Measurements from ENCODE around the gene KDM7A. TPM values are rescaled to one million over a fixed set of nuclear protein-coding genes. Genes with fewer than 3 reads are reported as not detected.

The KDM7A gene
- total and polyA plus RNA-seq, 2 of the 4 experiments (the other 2 are of a cell fraction), result 1.5 to 2.3 TPM

- no peak overlapping the region for H3K27ac ChIP-seq (ENCODE audit: insufficient read depth, low read length)
- ATAC-seq (ENCODE audit: low read depth), result no peak
- DNase-seq, result no peak
- H3K4me2 ChIP-seq (ENCODE audit: low read depth, low read length), result no peak overlapping the region
- H3K14ac ChIP-seq (replicated peaks; ENCODE audit: low read depth, low read length), result no peak overlapping the region
- H3K9ac ChIP-seq (ENCODE audit: low read depth, low read length), result no peak overlapping the region
- H3K36me3 ChIP-seq (ENCODE audit: control insufficient read depth, insufficient read depth, low read length), result peaks cover 4% of the 10 kb centered on the region
- H3K9me3 ChIP-seq (ENCODE audit: control insufficient read depth, insufficient read depth, low read length), result no peaks in the 10 kb centered on the region
- no peak overlapping the region for H2BK20ac ChIP-seq (ENCODE audit: low read depth, low read length)
- WGBS, 2 experiments (ENCODE audit: extremely low coverage in 2 of 2, insufficient read length in 1 of 2), result 80% methylated on average over 1 of the region's 6 CpGs; no CpG with 5 or more reads in 1 of the 2 experiments
- no peak overlapping the region for H3K18ac ChIP-seq (ENCODE audit: low read depth, low read length)
- no peak overlapping the region for H3K56ac ChIP-seq (ENCODE audit: extremely low read depth, insufficient read depth, low read length)
- H2BK5ac ChIP-seq (ENCODE audit: low read depth, low read length, poor library complexity, severe bottlenecking), result no peak overlapping the region
- peaks cover 0 to 13% of the 10 kb centered on the region in 2 experiments; a peak in 1 of 4 replicates for H3K79me1 ChIP-seq (ENCODE audit: low read depth in 1 of 2, low read length in 2 of 2)
- H3K23ac ChIP-seq (ENCODE audit: low read depth, low read length), result no peak overlapping the region
- H2AFZ ChIP-seq (replicated peaks; ENCODE audit: low read length, poor library complexity), result no peak overlapping the region
- POLR2A ChIA-PET (ENCODE audit: unreplicated experiment), result no interaction called here
- H3K4me1 ChIP-seq (ENCODE audit: control insufficient read depth, insufficient read depth, low read length), result peaks cover 6% of the 10 kb centered on the region; the same call in 1 of the 2 replicates
- dilution Hi-C loops (cut with HindIII; ENCODE audit: low sequenced_read_pairs, unreplicated experiment), result no loop called here
- TF ChIP-seq RFX5 (IDR thresholded peaks at IDR 0.05; ENCODE audit: low read depth, low read length), result no peak
- TF ChIP-seq RAD21 (IDR thresholded peaks at IDR 0.05; ENCODE audit: low read length), result no peak
- no peak overlapping the region for H2AK9ac ChIP-seq (replicated peaks; ENCODE audit: low read depth, low read length, poor library complexity)
- in situ Hi-C loops (cut with MboI; ENCODE audit: low sequenced_read_pairs), result no loop called here
- H4K91ac ChIP-seq (ENCODE audit: insufficient read depth, low read depth, low read length), result no peak overlapping the region
- intact Hi-C loops (cut with micrococcal nuclease), result no loop called here
- H2BK120ac ChIP-seq (ENCODE audit: low read depth, low read length), result no peak overlapping the region
- no TSS peak for BruUV-seq (replicated peaks)
- no peaks in the 10 kb centered on the region for H3K27me3 ChIP-seq (ENCODE audit: control insufficient read depth, insufficient read depth, low read length)
- H4K5ac ChIP-seq (ENCODE audit: low read depth, low read length), result no peak overlapping the region
- H2BK15ac ChIP-seq (ENCODE audit: low read depth, low read length), result no peak overlapping the region
- no peaks in the 10 kb centered on the region for H3K9me1 ChIP-seq (ENCODE audit: insufficient read depth, low read length)
- H3K4me3 ChIP-seq (ENCODE audit: insufficient read depth, low read depth, low read length), result no peak overlapping the region
- CTCF ChIA-PET, result no interaction called here
- H2AK5ac ChIP-seq (ENCODE audit: low read depth, low read length), result no peak overlapping the region
- no peaks in the 10 kb centered on the region for H4K20me1 ChIP-seq (ENCODE audit: insufficient read depth, low read length)
- H4K8ac ChIP-seq (ENCODE audit: low read depth in 2 of 2, low read length in 2 of 2), result no peak overlapping the region
- H3K4ac ChIP-seq (ENCODE audit: low read depth, low read length), result no peak overlapping the region
Observed at GRCh38 chr7:140045697-140046096, 131.1 kb downstream of the KDM7A start.
